HG03066 (cell line): ENCODE results near the gene ZNF440.
"Not testable (repeated sequence)": the region's sequence is repeated elsewhere in the genome, so short reads cannot be mapped to it uniquely, and the experiment has no call there.

Experiments used
- ATAC-seq: cut with Tn5 transposase; IDR thresholded peaks from one replicate; pipeline ENCODE4 v1.9.1; 2021; ENCODE audit warnings: low read depth; ENCODE audit not compliant: unreplicated experiment

Gene ZNF440

DNA sequence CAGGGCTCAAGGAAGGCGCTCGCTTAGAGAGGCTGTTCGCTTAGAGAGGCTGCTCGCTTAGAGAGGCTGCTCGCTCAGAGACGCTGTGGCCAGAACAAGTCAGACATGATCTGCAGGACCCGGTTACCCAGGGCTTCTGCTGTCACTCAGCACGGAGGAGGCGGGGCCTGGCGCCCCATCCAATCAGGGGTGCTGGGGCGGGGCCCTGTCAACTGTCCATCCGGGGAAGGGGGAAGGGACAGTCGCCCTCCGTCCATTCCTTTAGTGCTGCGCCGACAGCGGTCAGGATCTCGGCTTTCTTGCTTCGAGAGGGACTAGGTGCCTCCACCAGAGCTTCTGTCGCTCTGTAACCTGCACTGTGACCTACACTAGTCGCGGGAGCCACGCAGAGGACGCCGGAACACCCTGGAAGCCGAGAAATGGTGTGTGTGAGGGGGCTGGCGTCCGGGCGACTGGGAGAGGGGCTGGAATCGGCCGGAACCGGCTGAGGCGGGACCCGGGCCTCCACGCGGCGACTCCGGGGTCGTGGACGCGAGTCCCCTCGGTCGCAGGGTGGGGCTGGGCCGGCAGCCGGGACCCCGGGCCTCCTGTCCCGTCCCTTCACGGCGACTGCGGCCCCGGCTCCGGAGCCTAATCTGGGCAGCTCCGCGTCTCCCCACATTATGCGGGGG lies at the start of gene ZNF440:
Gene ZNF440, plus strand, starts transcription at position 245 of the 671 bp plus-strand sequence. Its CDS starts 175 bp downstream, at position 420.
- ATAC-seq = peak; percentile 92

DNA sequence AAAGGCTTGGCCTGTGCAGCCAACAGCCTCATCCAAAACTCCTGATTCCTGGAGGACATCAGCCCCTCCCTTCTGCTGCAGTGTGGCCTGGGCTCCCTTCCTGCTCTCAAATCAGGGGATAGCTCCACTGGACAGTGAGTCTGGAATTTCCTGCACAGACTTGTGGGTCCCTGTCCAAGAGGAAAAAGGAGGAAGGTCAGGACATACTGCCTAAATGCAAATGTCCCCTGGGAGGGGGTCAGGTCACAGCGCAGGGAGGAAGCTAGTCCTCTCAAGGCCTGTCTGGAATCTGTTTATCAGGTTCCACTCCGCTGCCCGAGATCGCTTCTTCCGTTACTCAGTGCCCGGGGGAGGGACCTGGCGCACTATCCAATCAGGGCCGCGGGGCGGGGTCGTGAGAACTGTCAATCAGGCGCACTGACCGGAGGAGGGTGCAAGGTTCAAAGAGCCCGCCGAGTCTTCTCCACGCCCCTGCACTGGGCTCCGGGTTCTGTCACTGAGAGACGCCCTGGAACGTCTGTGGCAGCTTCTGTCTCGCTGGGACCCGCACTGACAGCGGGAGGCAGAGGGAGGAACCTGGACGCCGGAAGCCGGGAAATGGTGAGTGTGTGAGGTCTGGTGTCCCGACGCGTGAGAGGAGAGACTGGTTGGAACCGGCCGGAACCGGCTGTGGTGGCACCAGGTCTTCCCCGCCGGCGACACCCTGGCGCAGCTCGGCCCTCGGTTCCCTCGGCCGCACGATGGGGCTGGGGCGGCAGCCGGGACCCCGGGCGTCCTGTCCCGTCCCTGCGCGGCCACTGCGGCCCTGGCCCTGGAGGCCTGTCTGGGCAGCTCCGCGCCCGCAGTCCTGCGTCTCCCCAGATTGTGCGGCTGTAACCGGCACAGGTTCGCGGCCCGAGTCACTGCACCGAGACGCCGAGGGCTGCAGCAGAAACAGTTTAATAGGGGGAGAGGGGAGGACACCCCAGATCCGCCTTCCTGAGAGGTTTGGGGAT lies 47.2 kb upstream of the ZNF440 start, which contains the start of gene ZNF441:
Gene ZNF441, plus strand, starts transcription at position 404 of the 995 bp plus-strand sequence. Its CDS starts 194 bp downstream, at position 598.
- peak; percentile 90 for ATAC-seq

DNA sequence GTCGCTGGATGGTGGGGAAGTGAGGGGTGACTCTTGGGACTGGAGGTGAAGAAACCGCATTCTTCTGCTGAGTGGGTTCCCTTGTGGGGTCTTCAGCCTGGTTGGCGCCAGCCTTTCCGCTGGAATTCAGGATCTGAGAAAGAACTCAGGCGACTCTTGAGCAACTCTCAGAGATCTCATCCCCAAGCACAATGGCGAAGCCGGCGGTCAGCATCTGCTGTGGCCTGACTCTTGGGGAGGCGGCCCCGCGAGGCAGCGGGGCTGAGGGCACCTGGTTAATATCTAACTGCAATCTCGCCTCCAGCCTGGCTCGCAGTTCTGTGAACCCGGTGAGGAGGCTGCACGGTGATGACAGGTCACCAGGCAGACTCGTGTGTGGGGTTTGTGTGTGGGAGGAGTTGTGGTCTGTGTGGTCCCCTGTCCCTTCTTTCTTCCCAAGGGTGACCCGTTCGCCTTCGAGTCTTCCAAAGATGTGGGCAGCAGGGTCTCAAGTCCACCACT lies 46.4 kb upstream of the ZNF440 start:
- no peak for ATAC-seq

DNA sequence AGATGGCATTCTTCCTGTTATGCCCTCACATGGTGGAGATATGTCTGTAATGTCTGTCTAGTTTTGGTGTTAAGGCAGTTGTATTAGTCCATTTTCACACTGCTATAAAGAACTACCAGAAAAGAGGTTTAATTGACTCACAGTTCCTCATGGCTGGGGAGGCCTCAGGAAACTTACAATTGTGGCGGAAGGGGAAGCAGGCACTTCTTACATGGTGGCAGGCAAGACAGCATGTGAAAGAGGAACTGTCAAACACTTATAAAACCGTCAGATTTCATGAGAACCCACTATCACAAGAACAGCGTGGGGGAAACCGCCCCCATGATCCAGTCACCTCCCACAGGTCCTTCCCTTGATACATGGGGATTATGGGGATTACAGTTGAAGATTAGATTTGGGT lies 44.1 kb upstream of the ZNF440 start:
- ATAC-seq = no peak

DNA sequence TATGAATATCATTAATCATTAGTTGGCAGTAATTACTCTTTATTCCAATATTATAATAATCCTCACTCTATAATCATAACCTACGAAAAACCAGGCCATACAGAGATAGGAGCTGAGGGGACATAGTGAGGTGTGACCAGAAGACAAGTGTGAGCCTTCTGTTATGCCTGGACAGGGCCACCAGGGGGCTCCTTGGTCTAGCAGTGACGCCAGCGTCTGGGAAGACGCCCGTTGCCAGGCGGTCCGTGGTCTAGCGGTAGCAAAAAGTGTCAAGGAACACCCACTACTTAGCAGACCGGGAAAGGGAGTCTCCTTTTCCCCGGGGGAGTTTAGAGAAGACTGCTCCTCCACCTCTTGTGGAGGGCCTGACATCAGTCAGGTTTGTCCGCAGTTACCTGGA lies 42.6 kb upstream of the ZNF440 start:
- not testable (repeated sequence) for ATAC-seq

DNA sequence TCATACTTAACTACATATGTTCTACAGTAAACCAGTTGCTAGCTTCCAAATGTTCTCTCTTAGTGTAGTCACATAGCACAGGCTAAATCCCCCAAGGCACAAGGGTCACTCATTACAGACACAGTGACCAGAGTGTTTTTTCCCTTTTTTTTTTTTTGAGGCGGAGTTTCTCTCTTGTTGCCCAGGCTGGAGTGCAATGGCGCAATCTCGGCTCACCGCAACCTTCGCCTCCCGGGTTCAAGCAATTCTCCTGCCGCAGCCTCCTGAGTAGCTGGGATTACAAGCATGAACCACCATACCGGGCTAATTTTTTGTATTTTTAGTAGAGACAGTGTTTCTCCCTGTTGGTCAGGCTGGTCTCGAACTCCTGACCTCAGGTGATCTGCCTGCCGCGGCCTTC lies 37.4 kb upstream of the ZNF440 start:
- not testable (repeated sequence) for ATAC-seq

DNA sequence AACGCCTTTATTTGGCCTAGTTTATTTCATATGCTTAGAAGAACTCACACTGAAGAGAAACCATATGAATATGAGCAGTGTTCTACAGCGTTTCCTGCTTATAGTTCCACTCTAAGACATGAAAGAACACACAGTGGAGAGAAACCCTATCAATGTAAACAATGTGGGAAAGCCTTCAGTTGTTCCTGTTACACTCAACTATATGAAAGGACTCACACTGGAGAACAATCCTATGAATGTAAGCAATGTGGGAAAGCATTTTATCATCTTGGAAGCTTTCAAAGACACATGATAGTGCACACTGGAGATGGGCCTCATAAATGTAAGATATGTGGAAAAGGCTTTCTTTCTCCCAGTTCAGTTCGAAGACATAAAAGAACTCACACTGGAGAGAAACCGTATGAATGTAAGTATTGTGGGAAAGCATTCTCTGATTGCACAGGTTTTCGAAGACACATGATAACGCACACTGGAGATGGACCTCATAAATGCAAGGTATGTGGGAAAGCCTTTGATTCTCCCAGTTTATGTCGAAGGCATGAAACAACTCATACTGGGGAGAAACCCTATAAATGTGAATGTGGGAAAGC lies 33.5 kb upstream of the ZNF440 start:
- no peak for ATAC-seq

DNA sequence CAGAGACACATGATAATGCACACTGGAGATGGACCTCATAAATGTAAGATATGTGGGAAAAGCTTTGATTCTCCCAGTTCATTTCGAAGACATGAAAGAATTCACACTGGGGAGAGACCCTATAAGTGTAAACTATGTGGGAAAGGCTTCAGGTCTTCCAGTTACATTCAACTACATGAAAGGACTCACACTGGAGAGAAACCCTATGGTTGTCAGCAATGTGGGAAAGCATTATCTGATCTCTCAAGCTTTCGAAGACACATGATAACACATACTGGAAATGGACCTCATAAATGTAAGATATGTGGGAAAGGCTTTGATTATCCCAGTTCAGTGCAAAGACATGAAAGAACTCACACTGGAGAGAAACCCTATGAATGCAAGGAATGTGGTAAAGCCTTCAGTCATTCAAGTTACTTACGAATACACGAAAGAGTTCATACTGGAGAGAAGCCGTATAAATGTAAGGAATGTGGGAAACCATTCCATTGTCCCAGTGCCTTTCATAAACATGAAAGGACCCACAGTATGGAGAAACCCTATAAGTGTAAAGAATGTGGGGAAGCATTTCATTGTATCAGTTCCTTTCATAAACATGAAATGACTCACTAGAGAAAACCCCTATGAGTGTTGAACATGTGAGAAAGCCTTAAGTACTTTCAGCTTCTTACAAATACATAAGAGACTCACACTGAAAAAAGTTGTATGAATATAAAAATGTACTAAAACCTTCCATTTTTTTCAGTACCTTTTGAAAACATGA lies 32.6 kb upstream of the ZNF440 start:
- ATAC-seq = no peak

DNA sequence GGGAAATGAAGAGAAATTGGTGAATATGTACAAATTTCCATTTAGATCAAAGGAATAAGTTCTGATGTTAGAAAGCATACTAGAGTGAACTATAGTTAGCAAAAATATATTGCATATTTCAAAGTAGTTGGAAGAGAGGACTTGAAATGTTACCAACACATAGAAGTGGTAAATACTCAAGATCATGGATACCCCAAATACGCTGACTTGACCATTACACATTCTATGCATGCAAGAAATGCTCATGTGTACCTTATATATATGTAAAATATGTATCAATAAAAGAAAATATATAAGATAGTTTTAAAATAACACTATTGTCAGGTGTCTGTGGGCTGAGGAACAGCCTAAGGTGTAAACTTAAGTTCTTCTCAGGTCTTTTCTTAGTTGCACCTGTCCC lies 30.3 kb upstream of the ZNF440 start:
- no peak for ATAC-seq

DNA sequence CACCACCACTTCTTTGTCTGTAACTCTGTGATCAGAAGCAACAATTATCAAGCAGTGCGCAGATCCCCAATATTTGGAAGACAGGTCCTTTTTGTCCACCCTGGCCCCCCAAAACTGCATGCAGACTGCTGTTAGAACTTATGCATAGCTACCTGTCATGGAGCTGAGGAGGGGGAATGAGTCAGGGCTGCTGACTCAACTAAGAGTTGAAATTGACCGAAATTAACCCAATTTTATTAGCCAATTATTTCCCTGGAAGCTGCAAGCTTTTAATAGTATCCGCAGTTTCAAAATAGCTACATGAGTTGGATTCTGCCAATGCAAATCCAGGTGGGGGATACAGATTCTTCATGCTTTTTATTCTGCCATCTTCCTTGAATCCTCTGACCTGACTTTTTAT lies 29.7 kb upstream of the ZNF440 start:
- ATAC-seq = no peak

DNA sequence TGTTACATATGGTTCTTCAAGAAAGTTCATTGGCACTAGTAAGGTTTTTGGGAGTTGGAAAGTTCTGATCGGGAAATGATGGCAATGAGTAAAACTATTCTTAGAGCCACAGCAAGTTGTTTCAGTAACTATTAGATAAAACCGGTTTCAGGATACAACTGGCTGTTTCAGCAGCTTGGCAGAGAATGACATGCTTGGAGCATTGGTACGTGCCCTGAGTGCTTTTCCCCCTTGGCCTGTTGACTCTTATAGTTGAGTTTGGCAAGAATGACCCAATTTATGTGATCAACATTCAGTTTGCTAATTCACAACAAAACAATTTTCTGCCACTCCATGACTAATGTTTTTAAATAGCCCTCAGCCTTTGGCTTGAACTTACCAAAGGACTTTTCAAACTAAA lies 26.5 kb upstream of the ZNF440 start:
- no peak for ATAC-seq

DNA sequence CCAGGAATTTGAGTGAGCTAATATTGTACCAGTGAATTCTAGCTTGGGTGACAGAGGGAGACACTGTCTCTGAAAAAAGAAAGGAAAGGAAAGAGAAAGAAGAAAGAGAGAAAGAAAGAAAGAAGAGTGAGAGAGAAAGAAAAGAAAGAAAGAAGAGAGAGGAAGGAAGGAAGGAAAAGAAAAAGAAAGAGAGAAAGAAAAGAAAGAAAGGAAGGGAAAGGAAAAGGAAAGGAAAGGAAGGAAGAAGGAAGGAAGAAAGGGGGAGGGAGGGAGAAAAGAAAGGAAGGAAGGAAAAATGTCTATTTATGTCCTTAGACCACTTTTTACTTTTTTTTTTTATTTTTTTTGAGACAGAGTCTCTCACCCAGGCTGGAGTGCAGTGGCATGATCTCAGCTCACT lies 21.1 kb upstream of the ZNF440 start:
- no peak for ATAC-seq

DNA sequence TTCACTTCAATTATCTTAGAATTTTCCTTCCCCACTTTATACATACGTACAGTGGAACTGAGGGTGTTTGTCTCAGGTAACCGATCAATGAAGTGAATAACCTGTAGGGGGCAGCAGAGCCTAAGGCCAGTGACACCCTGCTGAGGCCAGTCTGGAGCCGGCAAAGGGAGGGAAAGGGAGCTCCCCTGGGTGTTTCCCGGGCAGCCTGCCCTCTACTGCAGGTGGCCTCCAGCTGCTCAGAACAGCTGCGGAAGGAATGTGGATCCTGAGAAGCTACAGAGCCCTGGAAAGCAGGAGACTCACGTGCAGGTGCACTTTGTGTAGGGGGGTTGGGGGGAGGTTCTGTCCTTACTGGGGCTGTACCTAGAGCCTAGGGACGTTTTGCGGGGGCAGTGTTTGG lies 16.6 kb upstream of the ZNF440 start:
- ATAC-seq = no peak

DNA sequence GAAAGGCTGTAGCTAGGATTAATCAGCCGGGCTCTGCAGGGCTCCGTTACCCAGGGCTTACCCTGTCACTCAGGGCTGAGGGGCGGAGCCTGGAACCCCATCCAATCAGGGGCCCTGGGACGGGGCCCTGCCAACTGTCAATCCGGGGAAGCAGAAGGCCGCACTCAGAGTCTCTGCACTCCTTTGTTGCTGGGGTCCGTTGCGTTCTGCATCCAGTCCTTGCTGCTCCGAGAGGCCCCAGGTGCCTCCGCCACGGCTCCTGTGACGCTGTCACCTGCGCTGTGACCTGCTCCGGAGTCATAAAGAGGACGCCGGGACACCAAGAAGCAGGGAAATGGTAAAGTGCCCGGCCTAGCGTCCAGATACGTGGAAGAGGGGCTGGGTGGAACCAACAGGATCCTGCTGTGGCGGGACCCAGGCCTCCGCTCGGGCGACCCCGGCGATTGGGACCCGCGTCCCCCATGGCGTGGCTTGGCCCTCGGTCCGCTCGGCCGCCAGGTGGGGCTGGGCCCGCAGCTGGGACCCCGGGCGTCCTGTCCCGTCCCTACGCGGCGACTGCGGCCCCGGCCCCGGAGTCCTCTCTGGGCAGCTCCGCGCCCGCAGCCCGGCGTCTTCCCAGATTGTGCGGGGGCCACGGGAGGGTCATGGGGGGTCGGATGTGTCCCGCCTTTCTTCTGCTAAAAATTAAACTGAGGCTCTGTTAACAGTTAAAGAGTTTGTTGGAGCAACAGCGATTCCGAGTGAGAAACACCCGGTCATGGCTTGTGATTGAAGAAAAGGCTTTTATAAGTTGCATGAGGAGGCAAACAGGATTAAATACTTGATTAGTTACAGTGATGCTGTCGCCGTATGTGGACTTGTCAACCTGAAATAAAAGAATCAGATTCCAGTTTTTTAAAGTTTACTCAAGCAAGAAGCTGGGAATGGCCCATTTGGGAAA lies 15.4 kb upstream of the ZNF440 start, which contains the start of gene ZNF491:
Gene ZNF491, plus strand, starts transcription at position 133 of the 940 bp plus-strand sequence. CDS start 7,431 bp downstream, outside the sequence.
- ATAC-seq = peak; percentile 83

DNA sequence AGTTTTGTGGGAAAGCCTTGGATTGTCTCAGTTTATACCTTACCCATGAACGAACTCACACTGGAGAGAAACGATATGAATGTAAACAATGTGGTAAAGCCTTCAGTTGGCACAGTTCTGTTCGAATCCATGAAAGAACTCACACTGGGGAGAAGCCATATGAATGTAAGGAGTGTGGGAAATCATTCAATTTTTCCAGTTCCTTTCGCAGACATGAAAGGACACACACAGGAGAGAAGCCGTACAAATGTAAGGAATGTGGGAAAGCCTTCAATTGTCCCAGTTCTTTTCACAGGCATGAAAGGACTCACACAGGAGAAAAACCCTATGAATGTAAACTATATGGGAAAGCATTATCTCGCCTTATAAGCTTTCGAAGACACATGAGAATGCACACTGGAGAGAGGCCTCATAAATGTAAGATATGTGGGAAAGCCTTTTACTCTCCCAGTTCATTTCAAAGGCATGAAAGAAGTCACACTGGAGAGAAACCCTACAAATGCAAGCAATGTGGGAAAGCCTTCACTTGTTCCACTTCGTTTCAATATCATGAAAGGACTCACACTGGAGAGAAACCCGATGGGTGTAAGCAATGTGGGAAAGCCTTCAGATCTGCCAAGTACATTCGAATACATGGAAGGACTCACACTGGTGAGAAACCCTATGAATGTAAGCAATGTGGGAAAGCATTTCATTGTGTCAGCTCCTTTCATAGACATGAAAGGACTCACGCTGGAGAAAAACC lies 7.5 kb upstream of the ZNF440 start:
- no peak for ATAC-seq

DNA sequence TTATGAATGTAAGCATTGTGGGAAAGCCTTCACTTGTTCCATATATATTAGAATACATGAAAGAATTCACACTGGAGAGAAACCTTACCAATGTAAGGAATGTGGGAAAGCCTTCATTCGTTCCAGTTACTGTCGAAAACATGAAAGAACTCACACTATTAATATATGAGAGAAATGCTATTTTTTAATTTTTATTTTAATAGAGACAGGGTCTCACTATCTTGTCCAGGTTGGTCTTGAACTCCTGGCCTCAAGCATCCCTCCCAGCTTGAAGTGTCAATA lies 7.0 kb upstream of the ZNF440 start:
- no peak for ATAC-seq

DNA sequence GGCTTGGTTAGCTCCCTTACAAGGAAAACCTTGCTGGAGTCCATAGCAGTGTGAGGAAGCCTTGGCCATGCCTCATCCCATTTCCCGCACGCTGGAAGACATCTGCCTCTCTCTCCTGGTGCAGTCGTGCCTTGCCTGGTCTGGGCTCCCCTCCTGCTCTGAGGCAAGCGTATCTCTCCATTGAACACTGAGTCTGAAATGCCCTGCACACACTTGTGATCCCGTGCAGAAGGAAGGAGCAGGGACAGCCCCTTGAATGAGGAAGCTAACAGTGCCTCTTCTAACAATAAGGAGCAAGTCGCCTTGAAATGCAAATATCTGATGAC lies 407 bp upstream of the ZNF440 start:
- peak; percentile 27 for ATAC-seq

DNA sequence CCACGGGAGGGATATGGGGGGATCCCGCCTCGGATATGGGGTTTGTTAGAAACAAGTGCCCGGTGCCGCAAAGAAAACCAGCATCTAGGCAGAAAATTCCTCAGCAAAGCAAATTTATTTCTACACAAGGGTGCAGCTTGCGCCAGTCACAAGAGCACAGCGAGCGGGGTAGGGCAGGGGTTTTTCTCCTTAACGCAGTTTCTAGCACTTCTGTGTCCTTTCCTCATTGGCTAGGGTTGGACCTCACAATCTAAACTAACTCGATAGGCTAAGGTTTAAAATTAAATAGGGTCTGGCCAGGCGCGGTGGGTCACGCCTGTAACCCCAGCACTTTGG lies 595 bp downstream of the ZNF440 start:
- ATAC-seq = no peak
